GM21786 (cell line): ENCODE results near the gene SMIM21.

ENCODE experiments used
- ATAC-seq: cut with Tn5 transposase; IDR thresholded peaks from one replicate; pipeline ENCODE4 v1.9.1; 2021; ENCODE audit not compliant: unreplicated experiment

SMIM21 gene

GRCh38 chr18:75427603-75428002 lies at the start of gene SMIM21:
Gene SMIM21 (minus strand): TSS chr18:75427703. CDS start chr18:75427563, 140 bp downstream.
- no peak for ATAC-seq

- no peak for ATAC-seq
Measured at GRCh38 chr18:75475228-75475627, 47.7 kb upstream of the SMIM21 start.

GRCh38 chr18:75474332-75474731 lies 46.8 kb upstream of the SMIM21 start:
- no peak for ATAC-seq

- no peak for ATAC-seq
Measured at GRCh38 chr18:75473316-75473715, 45.8 kb upstream of the SMIM21 start.

GRCh38 chr18:75472906-75473305 lies 45.4 kb upstream of the SMIM21 start:
- ATAC-seq: no peak

- ATAC-seq: no peak
Measured at GRCh38 chr18:75472396-75472795, 44.9 kb upstream of the SMIM21 start.

- ATAC-seq: no peak
Measured at GRCh38 chr18:75471850-75472249, 44.3 kb upstream of the SMIM21 start.

GRCh38 chr18:75467851-75468250 lies 40.3 kb upstream of the SMIM21 start:
- no peak for ATAC-seq

- no peak for ATAC-seq
Measured at GRCh38 chr18:75467281-75467795, 39.8 kb upstream of the SMIM21 start.

- ATAC-seq: no peak
Measured at GRCh38 chr18:75464356-75464755, 36.9 kb upstream of the SMIM21 start.

GRCh38 chr18:75462178-75462832 lies 34.8 kb upstream of the SMIM21 start:
- ATAC-seq: no peak

GRCh38 chr18:75456199-75456631 lies 28.7 kb upstream of the SMIM21 start:
- ATAC-seq: no peak

- no peak for ATAC-seq
Measured at GRCh38 chr18:75455249-75456198, 28.0 kb upstream of the SMIM21 start.

- no peak for ATAC-seq
Measured at GRCh38 chr18:75454022-75454795, 26.7 kb upstream of the SMIM21 start.

GRCh38 chr18:75450906-75451305 lies 23.4 kb upstream of the SMIM21 start:
- ATAC-seq: no peak

- ATAC-seq: no peak
Measured at GRCh38 chr18:75441896-75442295, 14.4 kb upstream of the SMIM21 start.

GRCh38 chr18:75439348-75439747 lies 11.8 kb upstream of the SMIM21 start:
- no peak for ATAC-seq

- ATAC-seq: no peak
Measured at GRCh38 chr18:75438891-75439290, 11.4 kb upstream of the SMIM21 start.

GRCh38 chr18:75437979-75438378 lies 10.5 kb upstream of the SMIM21 start:
- no peak for ATAC-seq

GRCh38 chr18:75433098-75433497 lies 5.6 kb upstream of the SMIM21 start:
- ATAC-seq: no peak

- no peak for ATAC-seq
Measured at GRCh38 chr18:75429975-75430374, 2.5 kb upstream of the SMIM21 start.
